H9 (cell line): ENCODE data around the gene RGSL1. TPM values are rescaled to one million over a fixed set of nuclear protein-coding genes. Genes with fewer than 3 reads are reported as not detected.

Experiments used
- DNase-seq: peaks from one replicate; pipeline ENCODE4 v3.0.0-alpha.2; 2017
- H2AFZ ChIP-seq: one replicate; pipeline ENCODE4 v1.6.1; 2013; ENCODE audit warnings: mild to moderate bottlenecking, low read length, control low read depth, moderate library complexity
- H2AK5ac ChIP-seq: 2 replicates; pipeline ENCODE4 v1.6.1; 2013; ENCODE audit warnings: low read length, control low read depth, mixed read lengths; ENCODE audit not compliant: insufficient read length
- H2BK120ac ChIP-seq: one replicate; pipeline ENCODE4 v1.6.1; 2013; ENCODE audit warnings: low read depth, mild to moderate bottlenecking, low read length, control low read depth, inconsistent platforms; ENCODE audit not compliant: poor library complexity, severe bottlenecking
- H2BK12ac ChIP-seq: 2 replicates; pipeline ENCODE4 v1.6.1; 2013; ENCODE audit warnings: low read length, control low read depth, mixed read lengths, low read depth; ENCODE audit not compliant: insufficient read length
- H2BK15ac ChIP-seq: 2 replicates; pipeline ENCODE4 v1.6.1; 2013; ENCODE audit warnings: low read depth, low read length, control low read depth
- H2BK20ac ChIP-seq: one replicate; pipeline ENCODE4 v1.6.1; 2013; ENCODE audit warnings: low read depth, mild to moderate bottlenecking, low read length, control low read depth, inconsistent platforms; ENCODE audit not compliant: poor library complexity, severe bottlenecking
- H2BK5ac ChIP-seq: 2 replicates; pipeline ENCODE4 v1.6.1; 2013; ENCODE audit warnings: low read length, control low read depth, mixed read lengths; ENCODE audit not compliant: insufficient read length
- H3K14ac ChIP-seq: 2 replicates; pipeline ENCODE4 v1.6.1; 2013; ENCODE audit warnings: low read length, control low read depth; ENCODE audit not compliant: insufficient read depth
- H3K18ac ChIP-seq: 2 replicates; pipeline ENCODE4 v1.6.1; 2013; ENCODE audit warnings: low read depth, mild to moderate bottlenecking, mixed read lengths, low read length, control low read depth; ENCODE audit not compliant: insufficient read length
- H3K23ac ChIP-seq: 2 replicates; pipeline ENCODE4 v1.6.1; 2013; ENCODE audit warnings: low read length, control low read depth, mixed read lengths, low read depth; ENCODE audit not compliant: insufficient read length
- H3K23me2 ChIP-seq: 2 replicates; pipeline ENCODE4 v1.6.1; 2013; ENCODE audit warnings: low read depth, mild to moderate bottlenecking, mixed read lengths, low read length, control low read depth; ENCODE audit not compliant: insufficient read length, poor library complexity, severe bottlenecking
- H3K27ac ChIP-seq: 2 replicates; pipeline ENCODE4 v1.5.1; 2013; ENCODE audit warnings: low read length, control low read depth, mixed read lengths, low read depth; ENCODE audit not compliant: insufficient read length
- H3K27me3 ChIP-seq: 2 replicates; pipeline ENCODE4 v1.6.1; 2013; ENCODE audit warnings: low read length, control low read depth, inconsistent platforms; ENCODE audit not compliant: insufficient read depth
- H3K4ac ChIP-seq: 2 replicates; pipeline ENCODE4 v1.6.1; 2013; ENCODE audit warnings: low read depth, mild to moderate bottlenecking, control low read depth, inconsistent platforms, low read length, moderate library complexity
- H3K4me1 ChIP-seq: 2 replicates; pipeline ENCODE4 v1.6.1; 2013; ENCODE audit warnings: low read length, control low read depth, inconsistent platforms; ENCODE audit not compliant: insufficient read depth
- H3K4me2 ChIP-seq: 2 replicates; pipeline ENCODE4 v1.6.1; 2013; ENCODE audit warnings: low read length, control low read depth, mixed read lengths; ENCODE audit not compliant: insufficient read length, insufficient read depth
- H3K56ac ChIP-seq: 2 replicates; pipeline ENCODE4 v1.6.1; 2013; ENCODE audit warnings: low read depth, mild to moderate bottlenecking, mixed read lengths, low read length, control low read depth; ENCODE audit not compliant: insufficient read length
- H3K79me1 ChIP-seq: 2 replicates; pipeline ENCODE4 v1.6.1; 2013; ENCODE audit warnings: low read depth, mild to moderate bottlenecking, moderate library complexity, low read length, control low read depth, inconsistent platforms; ENCODE audit not compliant: insufficient read depth, poor library complexity, severe bottlenecking
- H3K79me2 ChIP-seq: 2 replicates; pipeline ENCODE4 v1.6.1; 2013; ENCODE audit warnings: low read length, control low read depth, inconsistent platforms; ENCODE audit not compliant: insufficient read depth
- H3K9ac ChIP-seq: 2 replicates; pipeline ENCODE4 v1.6.1; 2013; ENCODE audit warnings: low read length, control low read depth, mixed read lengths; ENCODE audit not compliant: insufficient read length; ENCODE audit errors: extremely low read depth
- H3K9me3 ChIP-seq: one replicate; pipeline ENCODE4 v1.6.1; 2013; ENCODE audit warnings: low read depth, low read length, inconsistent platforms; ENCODE audit not compliant: control insufficient read depth
- H3T11ph ChIP-seq: one replicate; pipeline ENCODE4 v1.6.1; 2013; ENCODE audit warnings: mild to moderate bottlenecking, low read length, control low read depth, inconsistent platforms
- H4K20me1 ChIP-seq: one replicate; pipeline ENCODE4 v1.6.1; 2013; ENCODE audit not compliant: control insufficient read depth, insufficient read length, insufficient read depth
- H4K5ac ChIP-seq: 2 replicates; pipeline ENCODE4 v1.6.1; 2013; ENCODE audit warnings: low read depth, mild to moderate bottlenecking, mixed read lengths, low read length, control low read depth; ENCODE audit not compliant: insufficient read length
- H4K8ac ChIP-seq: replicated peaks from 2 replicates; pipeline ENCODE4 v1.6.1; 2013; ENCODE audit warnings: low read length, control low read depth, mixed read lengths, low read depth; ENCODE audit not compliant: insufficient read length
- H4K91ac ChIP-seq: 2 replicates; pipeline ENCODE4 v1.6.1; 2013; ENCODE audit warnings: low read depth, mild to moderate bottlenecking, moderate library complexity, mixed read lengths, low read length, control low read depth; ENCODE audit not compliant: insufficient read length
- H3K27ac Mint-ChIP-seq, 3 experiments: 2 replicates in 2 of 3; 3 replicates in 1 of 3; pipeline ENCODE4 v1.8.0; 2020 to 2021; ENCODE audit warnings: mixed read lengths in 3 of 3, mild to moderate bottlenecking in 1 of 3, moderate library complexity in 1 of 3
- H3K27me3 Mint-ChIP-seq: 2 replicates; pipeline ENCODE4 v1.8.0; 2021; ENCODE audit warnings: low read depth, mild to moderate bottlenecking, moderate library complexity, mixed read lengths
- H3K36me3 Mint-ChIP-seq, 3 experiments: 2 replicates in 2 of 3; 3 replicates in 1 of 3; pipeline ENCODE4 v1.8.0; 2020 to 2021; ENCODE audit warnings: low read depth in 3 of 3, mixed read lengths in 3 of 3; ENCODE audit not compliant: insufficient read depth in 1 of 3
- H3K4me1 Mint-ChIP-seq, 2 experiments: 2 replicates each; pipeline ENCODE4 v1.8.0; 2020; ENCODE audit warnings: mixed read lengths in 2 of 2
- H3K4me3 Mint-ChIP-seq, 2 experiments: 2 replicates in 1 of 2; 3 replicates in 1 of 2; pipeline ENCODE4 v1.8.0; 2020 to 2021; ENCODE audit warnings: mild to moderate bottlenecking in 2 of 2, mixed read lengths in 2 of 2, moderate library complexity in 1 of 2
- H3K9me3 Mint-ChIP-seq, 2 experiments: 2 replicates in 1 of 2; 3 replicates in 1 of 2; pipeline ENCODE4 v1.8.0; 2020; ENCODE audit warnings: mild to moderate bottlenecking in 2 of 2, mixed read lengths in 2 of 2, moderate library complexity in 1 of 2
- WGBS: extraction: QIAGEN DNeasy Blood & Tissue Kit; methylation state at CpG from one replicate; pipeline ENCODE4 v1.1.7; 2013; ENCODE audit warnings: missing lambda C conversion rate, low lambda C conversion rate, mixed read lengths; ENCODE audit not compliant: insufficient read length; ENCODE audit errors: extremely low coverage; 5-methylcytosine and 5-hydroxymethylcytosine counted together
- total RNA-seq: library from RNA; stranded (reverse); gene quantifications from 2 replicates; pipeline ENCODE4 v1.2.1, GENCODE V29; 2021
- TF ChIP-seq, protein P1 (sequence below): fragments of 200-600 bp; sonication (generic); conservative IDR thresholded peaks from 3 replicates; pipeline ENCODE4 v1.8.0; 2021; ENCODE audit warnings: antibody characterized with exemption, mild to moderate bottlenecking

Gene RGSL1
- total RNA-seq, 1 experiment from 2014 or later = not detected

DNA sequence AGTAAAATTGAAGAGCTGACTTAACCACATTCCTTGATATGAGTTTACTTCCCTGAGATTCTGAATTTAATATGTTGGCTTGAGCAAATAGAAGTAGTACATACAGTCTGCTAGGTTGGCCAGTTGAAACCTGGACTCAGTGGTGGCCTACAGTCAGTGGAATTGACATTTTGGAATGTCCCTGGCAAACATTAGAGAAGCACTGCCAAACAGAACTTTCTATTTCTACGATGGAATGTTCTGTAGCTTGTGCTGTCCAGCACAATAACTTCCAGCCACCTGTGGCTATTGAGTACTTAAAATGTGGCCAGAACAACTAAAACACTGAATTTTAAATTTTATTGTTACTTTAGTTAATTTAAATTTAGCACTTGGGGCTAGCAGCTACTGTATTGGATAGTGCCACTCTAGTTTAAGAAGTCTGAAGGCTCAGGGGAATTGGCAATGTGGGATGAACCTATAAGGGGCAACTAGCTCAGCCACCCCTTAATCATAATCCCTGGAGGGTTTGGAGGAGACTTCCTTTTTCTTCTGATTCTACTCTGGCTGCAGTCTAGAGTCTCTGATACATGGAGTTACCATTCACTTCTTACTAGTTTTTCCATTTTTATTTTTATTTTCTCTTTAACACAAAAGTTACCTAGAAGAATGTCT is 39.2 kb upstream of the RGSL1 start:
- Mint-ChIP-seq H3K9me3 (0 out of 5 replicates have a peak, but pooled peaks cover 0 to 2% of the 10 kb centered on the region in 2 experiments), H3K27ac (no peak overlapping the region), H3K4me3 (no peak overlapping the region), H3K36me3 (peaks cover 0 to under 1% (median 0%) of the 10 kb centered on the region in 3 experiments; a peak in 1 of 7 replicates), H3K4me1 (peaks cover 4 to 7% of the 10 kb centered on the region in 2 experiments; a peak in 3 of 4 replicates), H3K27me3 (peaks cover 10% of the 10 kb centered on the region)
- Histone ChIP-seq H4K91ac (no peak overlapping the region), H3K79me2 (no peaks in the 10 kb centered on the region), H2AFZ (no peak overlapping the region), H3K56ac (no peak overlapping the region), H3K79me1 (no peaks in the 10 kb centered on the region), H3K9ac (no peak overlapping the region), H3K4ac (no peak overlapping the region), H2BK120ac (no peak overlapping the region), H2BK12ac (no peak overlapping the region), H3K23me2 (no peaks in the 10 kb centered on the region), H3K4me2 (no peak overlapping the region), H3T11ph (no peak overlapping the region), H3K18ac (no peak overlapping the region), H4K20me1 (no peaks in the 10 kb centered on the region), H2BK15ac (no peak overlapping the region), H3K9me3 (no peaks in the 10 kb centered on the region), H3K23ac (no peak overlapping the region), H2BK5ac (no peak overlapping the region), H3K4me1 (no peaks in the 10 kb centered on the region; the same call in 1 of the 2 replicates), H3K27me3 (no peaks in the 10 kb centered on the region), H3K27ac (no peak overlapping the region), H2BK20ac (no peak overlapping the region), H4K5ac (no peak overlapping the region), H2AK5ac (no peak overlapping the region), H4K8ac (no peak overlapping the region), H3K14ac (no peak overlapping the region)
- TF ChIP-seq, protein P1, sequence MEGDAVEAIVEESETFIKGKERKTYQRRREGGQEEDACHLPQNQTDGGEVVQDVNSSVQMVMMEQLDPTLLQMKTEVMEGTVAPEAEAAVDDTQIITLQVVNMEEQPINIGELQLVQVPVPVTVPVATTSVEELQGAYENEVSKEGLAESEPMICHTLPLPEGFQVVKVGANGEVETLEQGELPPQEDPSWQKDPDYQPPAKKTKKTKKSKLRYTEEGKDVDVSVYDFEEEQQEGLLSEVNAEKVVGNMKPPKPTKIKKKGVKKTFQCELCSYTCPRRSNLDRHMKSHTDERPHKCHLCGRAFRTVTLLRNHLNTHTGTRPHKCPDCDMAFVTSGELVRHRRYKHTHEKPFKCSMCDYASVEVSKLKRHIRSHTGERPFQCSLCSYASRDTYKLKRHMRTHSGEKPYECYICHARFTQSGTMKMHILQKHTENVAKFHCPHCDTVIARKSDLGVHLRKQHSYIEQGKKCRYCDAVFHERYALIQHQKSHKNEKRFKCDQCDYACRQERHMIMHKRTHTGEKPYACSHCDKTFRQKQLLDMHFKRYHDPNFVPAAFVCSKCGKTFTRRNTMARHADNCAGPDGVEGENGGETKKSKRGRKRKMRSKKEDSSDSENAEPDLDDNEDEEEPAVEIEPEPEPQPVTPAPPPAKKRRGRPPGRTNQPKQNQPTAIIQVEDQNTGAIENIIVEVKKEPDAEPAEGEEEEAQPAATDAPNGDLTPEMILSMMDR = no peak
- no CpG with 5 or more reads among the region's 1 CpG for WGBS
- no peak for DNase-seq
